ENCODE data around the gene TRAP1. TPM values are rescaled to one million over a fixed set of nuclear protein-coding genes. Genes with fewer than 3 reads are reported as not detected.

TRAP1 gene
- total and polyA plus RNA-seq, 2 experiments from 2014 or later: 143 to 228 TPM

- no peak for TF ChIP-seq ZNF114 (CRISPR knock-in tag; IDR thresholded peaks at IDR 0.05)
- TF ChIP-seq JUNB (IDR thresholded peaks at IDR 0.05; ENCODE audit: unreplicated experiment): no peak
- no peak for TF ChIP-seq CREB1 (CRISPR knock-in tag; IDR thresholded peaks at IDR 0.05; ENCODE audit: low read depth)
Measured at GRCh38 chr16:3755249-3755648, 37.9 kb upstream of the TRAP1 start (continued).

DNA sequence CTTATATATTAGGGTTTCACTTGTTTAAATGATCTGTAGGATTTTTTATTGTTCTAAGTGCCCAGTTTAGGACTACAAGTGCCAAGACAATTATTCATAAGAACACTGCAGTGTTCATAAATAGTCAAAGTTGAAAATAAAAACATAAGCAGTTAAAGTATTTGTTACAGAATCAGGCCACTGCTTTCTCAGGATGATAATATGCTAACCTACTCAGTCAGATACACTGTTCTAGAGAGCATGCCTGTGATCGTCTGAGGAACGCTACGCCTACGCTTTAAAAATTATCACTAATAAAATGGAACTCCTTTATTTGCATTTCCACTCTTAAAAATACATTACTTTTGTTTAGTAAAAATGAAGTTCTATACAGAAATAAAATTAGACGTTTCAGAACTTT lies 37.4 kb upstream of the TRAP1 start:
- no peaks in the 10 kb centered on the region for H3K27me3 ChIP-seq (ENCODE audit: insufficient read depth)
- no peak overlapping the region for H3K4me3 ChIP-seq
- H3K4me1 ChIP-seq (ENCODE audit: insufficient read depth): no peaks in the 10 kb centered on the region
- H3F3A ChIP-seq (replicated peaks; ENCODE audit: low read depth): 0 out of 2 replicates have a peak, but pooled peaks cover 4% of the 10 kb centered on the region
- Mint-ChIP-seq H3K4me3 (no peak overlapping the region), H3K9me3 (no peaks in the 10 kb centered on the region), H3K4me1 (no peaks in the 10 kb centered on the region), H3K27ac (no peak overlapping the region), H3K36me3 (ENCODE audit: low read depth) (peaks cover 51% of the 10 kb centered on the region), H3K27me3 (ENCODE audit: insufficient read depth, low read depth, poor library complexity) (peaks cover 2% of the 10 kb centered on the region)
- H3K9me2 ChIP-seq (ENCODE audit: insufficient read depth): no peaks in the 10 kb centered on the region
- H2AFZ ChIP-seq: no peak overlapping the region
- peaks cover 3% of the 10 kb centered on the region; the same call in 1 of the 2 replicates for H3K79me2 ChIP-seq (replicated peaks; ENCODE audit: insufficient read depth)
- no peak for ATAC-seq
- no peak overlapping the region for H3K27ac ChIP-seq (ENCODE audit: low read depth)
- peaks cover 14% of the 10 kb centered on the region for H4K20me1 ChIP-seq (replicated peaks; ENCODE audit: insufficient read depth)
- DNase-seq (ENCODE audit: low spot score): no peak
- H3K36me3 ChIP-seq (ENCODE audit: insufficient read depth): peaks cover 26% of the 10 kb centered on the region
- H3K4me2 ChIP-seq: no peak overlapping the region
- TF ChIP-seq CREB1 (CRISPR knock-in tag; IDR thresholded peaks at IDR 0.05; ENCODE audit: low read depth) (no peak), EZH2phosphoT487 (IDR thresholded peaks at IDR 0.05; ENCODE audit: unreplicated experiment) (no peak), POLR2AphosphoS5 (IDR thresholded peaks at IDR 0.05; ENCODE audit: low read depth) (no peak), ZNF114 (CRISPR knock-in tag; IDR thresholded peaks at IDR 0.05) (no peak), STAT1 (IDR thresholded peaks at IDR 0.05; ENCODE audit: unreplicated experiment) (no peak), NANOG (IDR thresholded peaks at IDR 0.05; ENCODE audit: borderline replicate concordance) (no peak), JUNB (IDR thresholded peaks at IDR 0.05; ENCODE audit: unreplicated experiment) (no peak), ZNF331 (CRISPR knock-in tag; IDR thresholded peaks at IDR 0.05; ENCODE audit: low read depth) (no peak), REST (IDR thresholded peaks at IDR 0.05; ENCODE audit: unreplicated experiment) (no peak), EZH2 (IDR thresholded peaks at IDR 0.05; ENCODE audit: low read depth, unreplicated experiment) (no peak), ETS1 (IDR thresholded peaks at IDR 0.05) (no peak)
- TF ChIP-seq, protein P1, sequence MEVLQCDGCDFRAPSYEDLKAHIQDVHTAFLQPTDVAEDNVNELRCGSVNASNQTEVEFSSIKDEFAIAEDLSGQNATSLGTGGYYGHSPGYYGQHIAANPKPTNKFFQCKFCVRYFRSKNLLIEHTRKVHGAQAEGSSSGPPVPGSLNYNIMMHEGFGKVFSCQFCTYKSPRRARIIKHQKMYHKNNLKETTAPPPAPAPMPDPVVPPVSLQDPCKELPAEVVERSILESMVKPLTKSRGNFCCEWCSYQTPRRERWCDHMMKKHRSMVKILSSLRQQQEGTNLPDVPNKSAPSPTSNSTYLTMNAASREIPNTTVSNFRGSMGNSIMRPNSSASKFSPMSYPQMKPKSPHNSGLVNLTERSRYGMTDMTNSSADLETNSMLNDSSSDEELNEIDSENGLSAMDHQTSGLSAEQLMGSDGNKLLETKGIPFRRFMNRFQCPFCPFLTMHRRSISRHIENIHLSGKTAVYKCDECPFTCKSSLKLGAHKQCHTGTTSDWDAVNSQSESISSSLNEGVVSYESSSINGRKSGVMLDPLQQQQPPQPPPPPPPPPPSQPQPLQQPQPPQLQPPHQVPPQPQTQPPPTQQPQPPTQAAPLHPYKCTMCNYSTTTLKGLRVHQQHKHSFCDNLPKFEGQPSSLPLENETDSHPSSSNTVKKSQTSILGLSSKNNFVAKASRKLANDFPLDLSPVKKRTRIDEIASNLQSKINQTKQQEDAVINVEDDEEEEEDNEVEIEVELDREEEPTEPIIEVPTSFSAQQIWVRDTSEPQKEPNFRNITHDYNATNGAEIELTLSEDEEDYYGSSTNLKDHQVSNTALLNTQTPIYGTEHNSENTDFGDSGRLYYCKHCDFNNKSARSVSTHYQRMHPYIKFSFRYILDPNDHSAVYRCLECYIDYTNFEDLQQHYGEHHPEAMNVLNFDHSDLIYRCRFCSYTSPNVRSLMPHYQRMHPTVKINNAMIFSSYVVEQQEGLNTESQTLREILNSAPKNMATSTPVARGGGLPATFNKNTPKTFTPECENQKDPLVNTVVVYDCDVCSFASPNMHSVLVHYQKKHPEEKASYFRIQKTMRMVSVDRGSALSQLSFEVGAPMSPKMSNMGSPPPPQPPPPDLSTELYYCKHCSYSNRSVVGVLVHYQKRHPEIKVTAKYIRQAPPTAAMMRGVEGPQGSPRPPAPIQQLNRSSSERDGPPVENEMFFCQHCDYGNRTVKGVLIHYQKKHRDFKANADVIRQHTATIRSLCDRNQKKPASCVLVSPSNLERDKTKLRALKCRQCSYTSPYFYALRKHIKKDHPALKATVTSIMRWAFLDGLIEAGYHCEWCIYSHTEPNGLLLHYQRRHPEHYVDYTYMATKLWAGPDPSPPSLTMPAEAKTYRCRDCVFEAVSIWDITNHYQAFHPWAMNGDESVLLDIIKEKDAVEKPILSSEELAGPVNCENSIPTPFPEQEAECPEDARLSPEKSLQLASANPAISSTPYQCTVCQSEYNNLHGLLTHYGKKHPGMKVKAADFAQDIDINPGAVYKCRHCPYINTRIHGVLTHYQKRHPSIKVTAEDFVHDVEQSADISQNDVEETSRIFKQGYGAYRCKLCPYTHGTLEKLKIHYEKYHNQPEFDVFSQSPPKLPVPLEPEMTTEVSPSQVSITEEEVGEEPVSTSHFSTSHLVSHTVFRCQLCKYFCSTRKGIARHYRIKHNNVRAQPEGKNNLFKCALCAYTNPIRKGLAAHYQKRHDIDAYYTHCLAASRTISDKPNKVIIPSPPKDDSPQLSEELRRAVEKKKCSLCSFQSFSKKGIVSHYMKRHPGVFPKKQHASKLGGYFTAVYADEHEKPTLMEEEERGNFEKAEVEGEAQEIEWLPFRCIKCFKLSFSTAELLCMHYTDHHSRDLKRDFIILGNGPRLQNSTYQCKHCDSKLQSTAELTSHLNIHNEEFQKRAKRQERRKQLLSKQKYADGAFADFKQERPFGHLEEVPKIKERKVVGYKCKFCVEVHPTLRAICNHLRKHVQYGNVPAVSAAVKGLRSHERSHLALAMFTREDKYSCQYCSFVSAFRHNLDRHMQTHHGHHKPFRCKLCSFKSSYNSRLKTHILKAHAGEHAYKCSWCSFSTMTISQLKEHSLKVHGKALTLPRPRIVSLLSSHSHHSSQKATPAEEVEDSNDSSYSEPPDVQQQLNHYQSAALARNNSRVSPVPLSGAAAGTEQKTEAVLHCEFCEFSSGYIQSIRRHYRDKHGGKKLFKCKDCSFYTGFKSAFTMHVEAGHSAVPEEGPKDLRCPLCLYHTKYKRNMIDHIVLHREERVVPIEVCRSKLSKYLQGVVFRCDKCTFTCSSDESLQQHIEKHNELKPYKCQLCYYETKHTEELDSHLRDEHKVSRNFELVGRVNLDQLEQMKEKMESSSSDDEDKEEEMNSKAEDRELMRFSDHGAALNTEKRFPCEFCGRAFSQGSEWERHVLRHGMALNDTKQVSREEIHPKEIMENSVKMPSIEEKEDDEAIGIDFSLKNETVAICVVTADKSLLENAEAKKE (CRISPR knock-in tag; IDR thresholded peaks at IDR 0.05): no peak
- TF ChIP-seq, protein P2, sequence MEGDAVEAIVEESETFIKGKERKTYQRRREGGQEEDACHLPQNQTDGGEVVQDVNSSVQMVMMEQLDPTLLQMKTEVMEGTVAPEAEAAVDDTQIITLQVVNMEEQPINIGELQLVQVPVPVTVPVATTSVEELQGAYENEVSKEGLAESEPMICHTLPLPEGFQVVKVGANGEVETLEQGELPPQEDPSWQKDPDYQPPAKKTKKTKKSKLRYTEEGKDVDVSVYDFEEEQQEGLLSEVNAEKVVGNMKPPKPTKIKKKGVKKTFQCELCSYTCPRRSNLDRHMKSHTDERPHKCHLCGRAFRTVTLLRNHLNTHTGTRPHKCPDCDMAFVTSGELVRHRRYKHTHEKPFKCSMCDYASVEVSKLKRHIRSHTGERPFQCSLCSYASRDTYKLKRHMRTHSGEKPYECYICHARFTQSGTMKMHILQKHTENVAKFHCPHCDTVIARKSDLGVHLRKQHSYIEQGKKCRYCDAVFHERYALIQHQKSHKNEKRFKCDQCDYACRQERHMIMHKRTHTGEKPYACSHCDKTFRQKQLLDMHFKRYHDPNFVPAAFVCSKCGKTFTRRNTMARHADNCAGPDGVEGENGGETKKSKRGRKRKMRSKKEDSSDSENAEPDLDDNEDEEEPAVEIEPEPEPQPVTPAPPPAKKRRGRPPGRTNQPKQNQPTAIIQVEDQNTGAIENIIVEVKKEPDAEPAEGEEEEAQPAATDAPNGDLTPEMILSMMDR (conservative IDR thresholded peaks at IDR 0.05; ENCODE audit: low read depth in 2 of 2): no peak
